Activated CD8-positive, alpha-beta memory T cell treated with anti-CD3 and anti-CD28 coated beads for 24 hours (primary cell): ENCODE results near the gene TNIP2.
"Not testable (repeated sequence)": the region's sequence is repeated elsewhere in the genome, so short reads cannot be mapped to it uniquely, and the experiment has no call there.

Experiments
- DNase-seq: peaks from one replicate; pipeline ENCODE4 v3.0.0-alpha.2; 2020

TNIP2 gene

DNA sequence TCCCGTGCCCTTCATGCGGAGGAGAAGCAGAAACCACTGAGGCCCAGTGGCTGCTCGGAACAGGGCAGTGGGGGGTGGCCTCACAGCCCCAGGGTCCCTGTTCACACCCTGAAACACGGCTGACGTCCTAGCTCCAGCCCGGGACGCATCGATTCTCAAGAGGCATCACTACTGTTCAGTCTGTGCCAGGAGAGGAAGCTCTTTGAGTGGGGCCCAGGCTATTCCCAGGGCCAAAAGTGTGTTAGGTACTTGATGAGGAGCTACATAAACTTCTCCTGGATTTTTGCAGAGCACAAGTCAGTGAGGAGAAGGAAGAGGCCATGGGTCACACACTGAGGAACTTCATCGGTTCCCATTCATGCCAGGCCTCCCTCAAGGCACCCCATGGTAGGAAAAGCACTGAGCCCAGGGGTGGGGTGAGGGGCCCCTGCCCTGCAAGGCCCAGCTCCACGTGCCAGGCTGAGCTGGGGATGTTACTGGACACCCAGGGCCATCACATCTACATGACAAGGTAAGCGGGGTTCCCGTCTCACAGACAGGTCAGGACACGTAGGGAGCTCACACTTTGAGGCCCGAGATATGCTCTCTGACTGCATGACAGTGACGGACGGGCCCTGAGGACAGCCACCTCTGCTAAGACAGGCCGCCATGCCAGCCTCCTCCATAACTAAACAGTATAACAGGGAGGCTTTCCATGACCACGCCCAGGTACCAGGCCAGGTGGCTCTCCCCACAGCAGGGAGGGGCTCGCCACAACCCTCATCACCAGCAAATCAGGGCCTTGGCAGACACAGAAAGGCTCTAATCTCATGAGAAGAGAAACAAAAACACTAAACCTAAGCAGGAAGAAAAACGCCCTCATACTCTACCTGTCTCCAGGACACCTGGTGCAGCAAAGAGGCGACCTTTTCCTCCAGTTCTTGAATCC lies 12.4 kb downstream of the TNIP2 start:
- no peak for DNase-seq

- no peak for DNase-seq
Measured at GRCh38 chr4:2742823-2743517, 13.2 kb downstream of the TNIP2 start.

DNA sequence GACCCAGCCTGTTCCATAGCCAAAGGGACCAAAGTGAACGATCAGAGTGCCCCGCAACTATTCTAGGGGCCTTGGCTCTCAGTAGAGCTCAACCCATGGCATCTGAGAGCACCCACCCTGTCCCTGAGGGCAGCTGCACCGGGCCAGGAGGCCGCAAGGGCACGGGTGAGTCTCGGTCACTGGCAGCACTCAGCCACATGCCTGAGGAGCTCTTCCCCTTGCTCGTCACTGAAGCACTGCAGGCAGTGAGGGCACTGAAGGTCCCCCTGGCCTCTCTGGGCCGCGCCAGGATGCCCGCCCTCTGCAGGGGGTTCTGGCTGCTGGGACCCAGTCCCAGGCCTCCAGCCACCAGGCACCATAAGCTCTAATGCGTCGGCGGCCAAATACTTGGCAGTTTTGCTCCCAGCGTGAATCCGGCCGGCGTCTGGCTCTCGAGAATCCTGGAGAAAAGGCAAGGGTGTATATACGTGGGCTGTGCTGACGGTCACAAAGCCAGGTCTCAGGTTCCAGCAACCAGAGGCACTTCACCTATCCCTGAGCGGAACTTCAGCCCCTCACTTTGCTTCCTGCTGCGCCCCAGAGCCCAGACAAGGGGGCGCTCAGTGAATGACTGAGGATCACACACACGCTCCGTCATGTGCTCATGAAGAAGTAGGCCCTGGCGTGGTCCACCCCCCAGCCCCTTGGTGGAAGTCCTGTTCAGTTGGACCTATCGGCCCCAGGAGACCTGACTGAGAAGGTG lies 13.9 kb downstream of the TNIP2 start:
- DNase-seq: no peak

- DNase-seq: no peak
Measured at GRCh38 chr4:2741626-2742025, 14.5 kb downstream of the TNIP2 start.

- not testable (repeated sequence) for DNase-seq
Measured at GRCh38 chr4:2738296-2738695, 17.8 kb downstream of the TNIP2 start.

DNA sequence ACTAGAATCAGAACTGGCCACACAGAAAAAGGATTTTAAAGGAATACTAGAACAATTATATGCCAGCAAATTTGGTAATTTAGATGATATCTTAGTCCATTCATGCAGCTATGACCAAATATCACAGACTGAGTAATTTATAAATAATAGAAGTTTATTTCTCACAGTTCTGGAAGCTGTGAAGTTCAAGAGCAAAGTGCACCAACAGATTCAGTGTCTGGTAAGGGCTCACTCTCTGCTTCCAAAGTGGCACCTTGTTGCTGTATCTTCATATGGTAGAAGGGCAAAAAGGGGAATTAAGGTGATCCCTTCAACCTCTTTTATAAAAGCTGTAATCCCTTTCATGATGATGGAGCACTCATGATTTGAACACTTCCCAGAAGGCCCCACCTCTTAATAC lies 20.3 kb downstream of the TNIP2 start:
- DNase-seq: no peak

GRCh38 chr4:2734612-2735011 lies 21.5 kb downstream of the TNIP2 start:
- no peak for DNase-seq

- no peak for DNase-seq
Measured at GRCh38 chr4:2733844-2734574, 22.1 kb downstream of the TNIP2 start.

DNA sequence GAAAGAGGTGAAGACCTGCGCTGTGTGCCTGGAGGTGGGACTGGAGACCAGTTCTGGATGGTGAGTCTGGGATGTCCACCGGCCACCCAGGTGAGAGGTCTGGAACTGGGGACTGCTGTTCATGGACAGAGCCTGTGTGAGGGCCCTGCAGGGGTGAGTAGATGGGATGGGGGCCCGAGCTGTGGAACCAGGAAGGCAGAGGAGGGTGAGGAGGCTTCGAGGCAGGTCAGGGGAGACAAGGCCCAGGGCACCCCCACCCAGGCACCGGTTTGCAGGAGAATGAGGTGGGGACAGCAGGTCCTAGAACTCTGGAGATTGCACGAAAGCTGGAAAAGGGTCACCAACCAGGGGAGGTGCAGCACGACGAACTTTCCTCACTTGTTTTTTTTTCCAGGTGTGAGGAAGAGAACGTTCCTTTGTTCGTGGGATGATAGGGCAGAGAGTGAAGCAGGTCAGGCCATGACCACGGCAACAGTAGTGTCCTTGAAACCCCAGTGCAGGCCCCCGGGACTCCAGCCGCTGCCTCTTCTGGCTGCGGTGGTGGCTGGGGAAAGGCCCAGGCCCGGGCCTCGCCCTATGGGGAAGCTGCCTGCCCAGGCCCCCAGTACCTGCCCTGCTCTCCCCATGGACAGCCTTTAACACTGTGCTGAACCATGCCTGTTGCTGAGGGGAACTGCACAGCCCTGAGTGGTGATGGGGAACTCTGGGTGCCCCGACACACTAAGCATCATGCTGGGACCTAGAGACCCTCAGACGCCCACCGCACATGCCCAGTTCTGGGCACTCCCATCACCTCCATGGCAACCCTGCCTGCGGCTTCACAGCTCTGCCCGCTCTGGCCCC lies 22.9 kb downstream of the TNIP2 start:
- DNase-seq: no peak

- DNase-seq: no peak
Measured at GRCh38 chr4:2732526-2732925, 23.6 kb downstream of the TNIP2 start.

DNA sequence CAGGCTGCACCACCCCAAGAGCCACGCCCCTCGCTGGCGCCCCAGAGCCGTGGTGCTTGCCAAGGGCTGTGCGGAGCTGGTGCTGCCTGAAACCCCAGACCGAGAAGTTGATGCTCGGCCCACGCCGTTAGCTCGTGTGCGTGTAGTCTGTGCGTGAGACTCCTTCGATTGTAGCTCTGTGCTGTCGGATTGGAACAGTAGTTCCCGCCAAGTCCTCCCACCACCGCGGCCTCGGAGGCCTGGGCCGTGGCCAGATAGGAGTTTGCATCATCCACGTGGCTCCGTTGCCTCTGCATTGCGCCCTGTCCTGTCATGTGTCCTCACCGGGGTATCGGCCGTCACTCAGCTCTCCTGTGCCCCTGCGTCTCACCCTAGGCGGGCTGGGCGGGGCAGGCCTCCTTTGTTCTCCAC lies 24.2 kb downstream of the TNIP2 start:
- DNase-seq: no peak

GRCh38 chr4:2729533-2729875 lies 26.6 kb downstream of the TNIP2 start:
- no peak for DNase-seq

DNA sequence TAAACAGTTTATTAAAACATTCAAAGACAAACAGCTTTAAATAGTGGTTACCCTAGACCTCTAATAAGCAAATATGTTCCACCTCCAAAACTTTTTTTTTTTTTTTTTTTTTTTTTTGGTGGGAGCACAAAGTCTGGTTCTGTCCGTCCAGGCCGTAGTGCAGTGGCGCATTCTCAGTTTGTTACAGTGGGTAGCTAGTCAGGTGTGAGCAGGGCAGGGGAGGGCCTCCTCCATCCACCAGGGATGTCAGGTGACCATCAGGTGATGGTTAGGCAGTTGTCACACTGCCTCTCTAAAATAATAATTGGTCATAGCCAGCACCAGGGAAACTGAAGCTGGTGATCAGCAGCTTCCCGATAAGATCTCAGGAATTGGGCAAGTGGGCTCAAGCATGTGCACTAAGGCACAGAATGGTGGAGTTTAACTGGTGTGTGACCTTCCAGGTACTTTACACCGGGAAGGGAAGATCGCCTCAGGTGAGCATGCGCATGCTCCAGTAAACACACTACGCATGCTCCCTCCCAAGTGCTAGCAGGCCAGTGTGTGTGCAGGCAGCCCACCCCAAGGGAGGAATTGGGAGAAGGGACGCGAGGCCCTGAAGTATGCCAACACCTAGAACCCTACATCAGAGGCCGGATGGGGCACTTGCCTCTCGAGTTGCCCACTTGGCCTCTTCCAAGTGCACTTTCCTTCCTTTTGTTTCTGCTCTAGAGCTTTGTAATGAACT lies 27.2 kb downstream of the TNIP2 start:
- no peak for DNase-seq

DNA sequence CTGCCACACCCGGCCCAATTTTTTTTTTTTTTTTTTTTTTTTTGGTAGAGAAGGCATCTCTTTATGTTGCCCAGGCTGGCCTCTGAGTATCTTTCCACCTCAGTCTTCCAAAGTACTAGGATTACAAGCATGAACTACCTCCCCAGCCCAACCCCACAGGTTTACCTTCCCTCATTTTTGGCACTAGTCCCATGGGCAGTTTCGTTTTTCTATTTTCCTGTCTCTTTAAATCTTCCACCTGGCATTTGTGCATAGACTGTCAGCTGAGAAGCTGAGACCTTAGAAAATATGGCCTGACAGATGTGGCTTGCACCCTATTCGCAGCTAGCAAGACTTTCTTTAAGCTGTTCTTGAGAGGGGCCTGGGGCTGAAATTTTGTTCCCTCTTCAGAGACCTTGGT lies 27.9 kb downstream of the TNIP2 start:
- no peak for DNase-seq

DNA sequence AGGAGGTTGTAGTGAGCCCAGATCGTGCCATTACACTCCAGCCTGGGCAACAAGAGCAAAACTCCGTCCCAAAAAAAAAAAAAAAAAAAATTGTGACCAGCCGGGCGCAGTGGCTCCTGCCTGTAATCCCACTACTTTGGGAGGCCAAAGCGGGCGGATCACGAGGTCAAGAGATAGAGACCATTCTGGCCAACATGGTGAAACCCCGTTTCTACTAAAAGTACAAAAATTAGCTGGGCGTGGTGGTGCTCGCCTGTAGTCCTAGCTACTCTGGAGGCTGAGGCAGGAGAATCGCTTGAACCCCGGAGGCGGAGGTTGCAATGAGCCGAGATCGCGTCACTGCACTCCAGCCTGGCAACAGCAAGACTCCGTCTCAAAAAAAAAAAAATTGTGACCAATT lies 29.3 kb downstream of the TNIP2 start:
- DNase-seq: not testable (repeated sequence)

DNA sequence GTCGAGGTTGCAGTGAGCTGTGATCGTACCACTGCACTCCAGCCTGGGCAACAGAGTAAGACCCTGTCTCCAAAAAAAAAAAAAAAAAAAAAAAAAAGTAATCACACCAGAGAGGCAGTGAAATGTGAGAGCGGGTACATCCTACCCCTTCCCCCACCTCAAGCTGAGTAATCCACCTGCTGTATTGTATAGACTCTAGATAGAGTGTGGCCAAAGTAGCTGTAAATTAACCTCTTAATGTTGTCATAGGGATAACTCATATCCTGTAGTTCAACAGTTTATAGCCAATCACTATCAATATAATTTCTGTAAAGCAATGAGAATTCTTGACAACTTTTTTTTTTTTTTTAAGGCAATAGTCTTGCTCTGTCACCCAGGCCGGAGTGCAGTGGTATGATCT lies 30.8 kb downstream of the TNIP2 start:
- DNase-seq: no peak

- DNase-seq: no peak
Measured at GRCh38 chr4:2723751-2724150, 32.4 kb downstream of the TNIP2 start.

- no peak for DNase-seq
Measured at GRCh38 chr4:2722033-2722432, 34.1 kb downstream of the TNIP2 start.

- DNase-seq: no peak
Measured at GRCh38 chr4:2721586-2721985, 34.5 kb downstream of the TNIP2 start.

DNA sequence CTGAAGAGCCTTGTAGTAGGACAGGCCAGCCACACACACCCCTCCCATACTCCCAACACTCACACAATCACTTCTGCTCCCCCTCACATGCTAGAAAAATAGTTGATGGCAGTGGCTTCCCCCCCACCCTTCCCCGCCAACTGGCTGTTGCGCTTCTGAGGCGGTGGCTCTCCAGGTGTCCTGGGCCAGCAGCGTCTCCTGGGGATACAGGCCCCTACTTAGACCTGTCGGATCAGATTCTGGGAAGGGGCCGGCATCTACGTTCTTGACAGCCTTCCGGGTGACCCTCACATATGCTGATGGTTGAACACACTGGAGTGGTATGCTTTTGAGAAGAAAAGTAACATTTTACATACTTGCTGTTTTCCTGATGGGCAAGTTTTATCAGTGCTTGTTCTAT lies 39.9 kb downstream of the TNIP2 start:
- no peak for DNase-seq

GRCh38 chr4:2715426-2715825 lies 40.7 kb downstream of the TNIP2 start:
- DNase-seq: no peak
